ENCODE results near the gene CNGA2.

- TF ChIP-seq CTCF (IDR thresholded peaks at IDR 0.05) (no peak), POLR2A (IDR thresholded peaks at IDR 0.05) (no peak)
Observed at GRCh38 chrX:151742311-151742710, 7.8 kb downstream of the CNGA2 start.
